Skeletal muscle satellite cell (primary cell): ENCODE data around the gene HACD2.
A peak's percentile ranks its signal among the peaks of the same experiment; 100 is the strongest.
"Not testable (repeated sequence)": the region's sequence is repeated elsewhere in the genome, so short reads cannot be mapped to it uniquely, and the experiment has no call there.

ENCODE experiments used
- H3K27me3 ChIP-seq: 2 replicates; pipeline ENCODE4 v1.7.0; 2013; ENCODE audit warnings: low read length; ENCODE audit not compliant: control insufficient read depth, insufficient read depth
- H3K36me3 ChIP-seq: 2 replicates; pipeline ENCODE4 v1.7.0; 2013; ENCODE audit warnings: mild to moderate bottlenecking, control low read depth, low read length; ENCODE audit not compliant: insufficient read depth
- H3K4me1 ChIP-seq: 2 replicates; pipeline ENCODE4 v1.7.0; 2013; ENCODE audit warnings: low read length; ENCODE audit not compliant: control insufficient read depth, insufficient read depth
- H3K4me2 ChIP-seq: 2 replicates; pipeline ENCODE4 v1.7.0; 2013; ENCODE audit warnings: mild to moderate bottlenecking, low read length
- H3K4me3 ChIP-seq: 2 replicates; pipeline ENCODE4 v1.7.0; 2013; ENCODE audit warnings: low read length
- H3K9ac ChIP-seq: 2 replicates; pipeline ENCODE4 v1.7.0; 2013; ENCODE audit warnings: mild to moderate bottlenecking, low read depth, low read length, moderate library complexity
- H3K9me3 ChIP-seq: replicated peaks from 2 replicates; pipeline ENCODE4 v1.7.0; 2013; ENCODE audit warnings: mild to moderate bottlenecking, control low read depth, low read length

Gene HACD2

DNA sequence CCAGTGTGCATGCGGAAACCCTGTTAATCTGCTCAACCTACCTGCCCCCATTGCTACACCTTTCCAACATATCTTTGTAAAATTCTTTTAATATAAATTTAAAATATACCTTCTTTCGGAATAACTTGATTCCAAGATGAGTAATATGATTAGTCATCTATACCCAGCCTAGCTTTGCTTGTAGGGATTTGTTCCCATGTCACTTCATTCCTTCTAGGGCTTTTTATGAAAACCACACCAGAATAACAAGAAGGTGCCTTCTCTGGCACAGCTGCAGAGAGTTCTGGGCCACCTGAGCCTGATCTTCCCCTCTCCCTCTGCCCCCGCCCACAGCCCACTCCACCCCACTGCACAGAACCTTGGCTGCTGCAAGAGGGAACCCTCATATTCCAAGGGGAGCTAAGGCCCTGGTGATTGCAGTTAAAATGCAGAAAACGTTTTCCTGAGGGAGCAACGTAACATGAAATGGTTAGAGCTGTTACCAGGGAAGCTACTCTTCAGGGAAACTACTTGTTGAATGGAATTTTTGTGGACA, 38.6 kb upstream of the HACD2 start:
- H3K4me3 ChIP-seq, result no peak overlapping the region
- peaks cover 14% of the 10 kb centered on the region for H3K4me1 ChIP-seq
- no peak overlapping the region for H3K9ac ChIP-seq
- H3K9me3 ChIP-seq, result no peaks in the 10 kb centered on the region
- H3K27me3 ChIP-seq, result no peaks in the 10 kb centered on the region
- H3K36me3 ChIP-seq, result no peaks in the 10 kb centered on the region
- no peak overlapping the region for H3K4me2 ChIP-seq

- Histone ChIP-seq H3K4me3 (no peak overlapping the region), H3K4me2 (no peak overlapping the region), H3K36me3 (no peaks in the 10 kb centered on the region), H3K4me1 (peaks cover 18% of the 10 kb centered on the region), H3K9ac (no peak overlapping the region), H3K9me3 (no peaks in the 10 kb centered on the region), H3K27me3 (no peaks in the 10 kb centered on the region)
These were observed 37.9 kb upstream of the HACD2 start for GRCh38 chr3:123622766-123623165.

GRCh38 chr3:123621850-123622189, 37.0 kb upstream of the HACD2 start:
- no peaks in the 10 kb centered on the region for H3K36me3 ChIP-seq
- H3K27me3 ChIP-seq, result no peaks in the 10 kb centered on the region
- H3K9me3 ChIP-seq, result no peaks in the 10 kb centered on the region
- no peak overlapping the region for H3K4me2 ChIP-seq
- no peak overlapping the region for H3K9ac ChIP-seq
- H3K4me3 ChIP-seq, result no peak overlapping the region
- peaks cover 18% of the 10 kb centered on the region for H3K4me1 ChIP-seq

DNA sequence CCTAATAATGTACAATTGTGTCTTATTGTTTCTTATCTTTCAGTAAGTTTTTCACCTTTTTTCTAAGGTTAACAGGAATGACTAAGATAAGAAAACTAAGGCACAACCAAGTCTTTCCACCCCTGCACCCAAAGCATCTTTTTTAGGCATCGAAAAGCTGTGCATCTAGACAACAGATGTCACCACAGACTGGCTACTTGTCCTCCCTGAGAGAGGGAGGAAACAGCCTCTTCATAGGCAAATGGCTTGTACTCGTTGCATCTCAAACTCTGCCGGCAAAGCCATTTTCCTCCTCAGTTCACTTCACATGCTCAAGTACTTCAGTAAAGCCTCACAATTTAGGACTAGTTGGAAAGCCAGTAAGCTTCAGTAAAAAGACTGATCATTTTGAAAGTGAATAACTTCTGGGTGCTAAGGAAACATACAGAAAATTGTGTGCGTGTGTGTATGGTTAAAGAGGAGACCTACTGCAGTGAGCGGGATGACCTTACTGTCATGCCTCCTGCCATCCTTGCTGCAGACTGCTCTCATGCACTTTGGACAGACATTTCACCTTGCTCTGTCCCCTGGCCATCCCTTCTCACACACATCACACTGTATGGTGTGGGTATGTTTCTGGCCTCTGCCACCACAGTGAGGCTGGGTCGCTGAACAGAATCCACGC, 36.5 kb upstream of the HACD2 start:
- no peaks in the 10 kb centered on the region for H3K9me3 ChIP-seq
- H3K36me3 ChIP-seq, result no peaks in the 10 kb centered on the region
- H3K27me3 ChIP-seq, result no peaks in the 10 kb centered on the region
- H3K4me2 ChIP-seq, result no peak overlapping the region
- H3K4me3 ChIP-seq, result no peak overlapping the region
- no peak overlapping the region for H3K9ac ChIP-seq
- H3K4me1 ChIP-seq, result peaks cover 18% of the 10 kb centered on the region

- H3K4me1 ChIP-seq, result peaks cover 18% of the 10 kb centered on the region
- no peak overlapping the region for H3K4me3 ChIP-seq
- no peaks in the 10 kb centered on the region for H3K27me3 ChIP-seq
- H3K9ac ChIP-seq, result no peak overlapping the region
- H3K4me2 ChIP-seq, result no peak overlapping the region
- H3K36me3 ChIP-seq, result no peaks in the 10 kb centered on the region
- no peaks in the 10 kb centered on the region for H3K9me3 ChIP-seq
These were observed 35.5 kb upstream of the HACD2 start for GRCh38 chr3:123620343-123620742.

GRCh38 chr3:123618768-123619484, 34.1 kb upstream of the HACD2 start:
- Histone ChIP-seq H3K4me2 (peak overlapping the region; percentile 28), H3K4me1 (peaks cover 18% of the 10 kb centered on the region), H3K9ac (no peak overlapping the region), H3K9me3 (no peaks in the 10 kb centered on the region), H3K36me3 (no peaks in the 10 kb centered on the region), H3K27me3 (no peaks in the 10 kb centered on the region), H3K4me3 (no peak overlapping the region)

- no peaks in the 10 kb centered on the region for H3K9me3 ChIP-seq
- H3K9ac ChIP-seq, result no peak overlapping the region
- H3K4me1 ChIP-seq, result peaks cover 14% of the 10 kb centered on the region
- no peaks in the 10 kb centered on the region for H3K27me3 ChIP-seq
- H3K4me2 ChIP-seq, result peak overlapping the region; percentile 28
- H3K4me3 ChIP-seq, result no peak overlapping the region
- peaks cover 4% of the 10 kb centered on the region for H3K36me3 ChIP-seq
These were observed 33.3 kb upstream of the HACD2 start for GRCh38 chr3:123618076-123618708.

- H3K27me3 ChIP-seq, result no peaks in the 10 kb centered on the region
- H3K4me2 ChIP-seq, result no peak overlapping the region
- H3K4me1 ChIP-seq, result peaks cover 14% of the 10 kb centered on the region
- no peak overlapping the region for H3K4me3 ChIP-seq
- no peaks in the 10 kb centered on the region for H3K9me3 ChIP-seq
- H3K36me3 ChIP-seq, result peaks cover 8% of the 10 kb centered on the region
- H3K9ac ChIP-seq, result no peak overlapping the region
These were observed 31.7 kb upstream of the HACD2 start for GRCh38 chr3:123616593-123616992.

DNA sequence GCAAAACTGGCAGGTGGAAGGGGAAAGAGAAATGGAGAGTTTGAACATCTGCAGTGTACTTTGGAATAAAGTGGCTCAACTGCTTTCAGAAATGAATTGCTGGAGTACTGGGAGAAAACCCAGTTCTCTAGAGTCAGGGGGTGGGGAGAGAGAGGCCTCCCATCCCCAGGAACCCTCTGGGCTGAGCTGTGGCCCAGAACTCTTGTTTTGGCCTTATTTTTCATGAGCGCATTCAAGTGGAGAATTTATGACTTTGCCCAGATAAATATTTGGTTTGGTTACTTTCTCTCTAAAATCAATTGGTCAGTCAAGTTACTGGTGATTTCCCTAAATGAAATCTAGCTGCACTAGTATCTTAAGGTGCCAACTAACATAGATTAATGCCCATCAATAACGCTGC, 28.7 kb upstream of the HACD2 start:
- Histone ChIP-seq H3K9me3 (no peaks in the 10 kb centered on the region), H3K4me1 (peaks cover 5% of the 10 kb centered on the region), H3K27me3 (no peaks in the 10 kb centered on the region), H3K4me3 (no peak overlapping the region), H3K4me2 (no peak overlapping the region), H3K36me3 (peaks cover 8% of the 10 kb centered on the region), H3K9ac (no peak overlapping the region)

GRCh38 chr3:123611674-123612073, 26.8 kb upstream of the HACD2 start:
- H3K9me3 ChIP-seq, H3K4me1 ChIP-seq, H3K36me3 ChIP-seq, H3K4me3 ChIP-seq, H3K9ac ChIP-seq, H3K4me2 ChIP-seq, H3K27me3 ChIP-seq: not testable (repeated sequence)

- Histone ChIP-seq H3K4me3 (no peak overlapping the region), H3K9ac (no peak overlapping the region), H3K4me1 (peaks cover under 1% of the 10 kb centered on the region), H3K4me2 (no peak overlapping the region), H3K9me3 (no peaks in the 10 kb centered on the region), H3K36me3 (peaks cover 8% of the 10 kb centered on the region), H3K27me3 (no peaks in the 10 kb centered on the region)
These were observed 26.2 kb upstream of the HACD2 start for GRCh38 chr3:123611082-123611481.
